Mammary epithelial cell (primary cell): Measurements from ENCODE around the gene MSX2.

Experiments
- CTCF ChIP-seq, 2 donors: IDR thresholded peaks in 1 of 2; conservative IDR thresholded peaks in 1 of 2; 2 replicates each; pipeline ENCODE4 v1.5.1; 2011 to 2012; ENCODE audit warnings: inconsistent platforms in 2 of 2, low read length in 2 of 2, mild to moderate bottlenecking in 2 of 2, control low read depth in 1 of 2, low read depth in 1 of 2; ENCODE audit not compliant: insufficient read depth in 1 of 2; ENCODE audit errors: extremely low read depth in 1 of 2
- EZH2 ChIP-seq: IDR thresholded peaks from 2 replicates; pipeline ENCODE4 v1.6.1; 2012; ENCODE audit warnings: low read length, inconsistent platforms, borderline replicate concordance

DNA sequence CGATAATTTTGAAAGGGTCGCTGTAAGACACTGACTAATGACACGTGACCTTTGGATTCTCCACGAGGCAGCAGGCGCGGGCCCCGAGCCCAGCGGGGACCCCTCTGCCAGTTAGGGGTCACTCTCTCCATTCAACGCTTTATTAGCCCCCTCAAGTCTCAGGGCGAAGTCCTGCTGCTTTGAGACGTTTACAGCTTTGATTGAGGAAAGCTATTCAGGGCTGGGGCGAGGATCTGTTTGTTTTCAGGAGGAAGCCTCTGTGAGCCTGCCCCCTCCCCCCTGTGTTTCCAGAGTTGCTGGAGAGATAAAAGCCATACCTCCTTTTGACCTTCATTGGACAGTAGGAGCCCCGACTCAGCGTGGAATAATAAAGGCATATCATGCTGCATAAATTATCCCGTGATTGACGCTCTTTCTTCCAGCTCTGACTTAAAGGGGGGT is 31.4 kb upstream of the MSX2 start:
- TF ChIP-seq CTCF (conservative IDR thresholded peaks at IDR 0.05 in 1 of 2, IDR thresholded peaks at IDR 0.05 in 1 of 2; ENCODE audit: extremely low read depth in 1 of 2, insufficient read depth in 1 of 2, low read depth in 1 of 2, low read length in 2 of 2), result no peak
- TF ChIP-seq EZH2, result no peak
